HUES48 (cell line): ENCODE measurements around the gene PLS1.

Experiments
- H3K27ac ChIP-seq: one replicate; pipeline ENCODE4 v1.7.0; 2013; ENCODE audit warnings: low read depth, low read length, inconsistent platforms
- H3K27me3 ChIP-seq: 2 replicates; pipeline ENCODE4 v1.6.1; 2013; ENCODE audit warnings: mild to moderate bottlenecking, low read length; ENCODE audit not compliant: control insufficient read depth, insufficient read depth
- H3K36me3 ChIP-seq: 2 replicates; pipeline ENCODE4 v1.6.1; 2013; ENCODE audit warnings: low read length; ENCODE audit not compliant: control insufficient read depth, insufficient read depth
- H3K4me1 ChIP-seq: 2 replicates; pipeline ENCODE4 v1.6.1; 2013; ENCODE audit warnings: mild to moderate bottlenecking, low read length; ENCODE audit not compliant: control insufficient read depth, insufficient read depth
- H3K4me3 ChIP-seq: 2 replicates; pipeline ENCODE4 v1.5.1; 2013; ENCODE audit warnings: mild to moderate bottlenecking, low read depth, low read length
- H3K9ac ChIP-seq: 2 replicates; pipeline ENCODE4 v1.6.1; 2013; ENCODE audit warnings: mild to moderate bottlenecking, low read depth, low read length, moderate library complexity
- H3K9me3 ChIP-seq: 2 replicates; pipeline ENCODE4 v1.6.1; 2013; ENCODE audit warnings: low read length; ENCODE audit not compliant: control insufficient read depth, insufficient read depth

The PLS1 gene

GRCh38 chr3:142638291-142638690, 42.1 kb downstream of the PLS1 start:
- no peak overlapping the region for H3K27ac ChIP-seq
- H3K4me1 ChIP-seq, result peaks cover 4% of the 10 kb centered on the region; the same call in 1 of the 2 replicates
- no peaks in the 10 kb centered on the region for H3K9me3 ChIP-seq
- no peak overlapping the region for H3K4me3 ChIP-seq
- no peaks in the 10 kb centered on the region for H3K36me3 ChIP-seq
- no peaks in the 10 kb centered on the region for H3K27me3 ChIP-seq
- no peak overlapping the region for H3K9ac ChIP-seq

- Histone ChIP-seq H3K27me3 (no peaks in the 10 kb centered on the region), H3K9me3 (no peaks in the 10 kb centered on the region), H3K9ac (no peak overlapping the region), H3K4me3 (no peak overlapping the region), H3K27ac (no peak overlapping the region), H3K4me1 (peaks cover 14% of the 10 kb centered on the region), H3K36me3 (no peaks in the 10 kb centered on the region)
Observed at GRCh38 chr3:142641504-142641903, 45.3 kb downstream of the PLS1 start.

- Histone ChIP-seq H3K36me3 (no peaks in the 10 kb centered on the region), H3K9ac (no peak overlapping the region), H3K27me3 (no peaks in the 10 kb centered on the region), H3K27ac (no peak overlapping the region), H3K4me1 (peaks cover 14% of the 10 kb centered on the region), H3K4me3 (no peak overlapping the region), H3K9me3 (no peaks in the 10 kb centered on the region)
Observed at GRCh38 chr3:142642956-142643355, 46.8 kb downstream of the PLS1 start.

GRCh38 chr3:142644502-142644901, 48.3 kb downstream of the PLS1 start:
- Histone ChIP-seq H3K9ac (no peak overlapping the region), H3K27ac (peak overlapping the region; percentile 13), H3K4me1 (peaks cover 14% of the 10 kb centered on the region), H3K36me3 (no peaks in the 10 kb centered on the region), H3K27me3 (no peaks in the 10 kb centered on the region), H3K9me3 (no peaks in the 10 kb centered on the region), H3K4me3 (no peak overlapping the region)

- H3K36me3 ChIP-seq, result no peaks in the 10 kb centered on the region
- H3K27me3 ChIP-seq, result no peaks in the 10 kb centered on the region
- H3K4me1 ChIP-seq, result peaks cover 14% of the 10 kb centered on the region
- H3K27ac ChIP-seq, result peak overlapping the region; percentile 57
- H3K4me3 ChIP-seq, result no peak overlapping the region
- no peaks in the 10 kb centered on the region for H3K9me3 ChIP-seq
- no peak overlapping the region for H3K9ac ChIP-seq
Observed at GRCh38 chr3:142645236-142645793, 49.1 kb downstream of the PLS1 start.

- H3K4me1 ChIP-seq, result peaks cover 14% of the 10 kb centered on the region
- no peaks in the 10 kb centered on the region for H3K27me3 ChIP-seq
- H3K4me3 ChIP-seq, result no peak overlapping the region
- peak overlapping the region; percentile 57 for H3K27ac ChIP-seq
- H3K9me3 ChIP-seq, result no peaks in the 10 kb centered on the region
- no peaks in the 10 kb centered on the region for H3K36me3 ChIP-seq
- H3K9ac ChIP-seq, result no peak overlapping the region
Observed at GRCh38 chr3:142646020-142646785, 50.0 kb downstream of the PLS1 start.

GRCh38 chr3:142647856-142648255, 51.7 kb downstream of the PLS1 start:
- Histone ChIP-seq H3K4me1 (peaks cover 16% of the 10 kb centered on the region), H3K4me3 (no peak overlapping the region), H3K9ac (no peak overlapping the region), H3K9me3 (no peaks in the 10 kb centered on the region), H3K36me3 (no peaks in the 10 kb centered on the region), H3K27me3 (no peaks in the 10 kb centered on the region), H3K27ac (no peak overlapping the region)

- H3K9ac ChIP-seq, result no peak overlapping the region
- H3K4me3 ChIP-seq, result no peak overlapping the region
- no peak overlapping the region for H3K27ac ChIP-seq
- H3K9me3 ChIP-seq, result no peaks in the 10 kb centered on the region
- no peaks in the 10 kb centered on the region for H3K27me3 ChIP-seq
- H3K36me3 ChIP-seq, result no peaks in the 10 kb centered on the region
- peaks cover 17% of the 10 kb centered on the region for H3K4me1 ChIP-seq
Observed at GRCh38 chr3:142648950-142649349, 52.8 kb downstream of the PLS1 start.

- Histone ChIP-seq H3K4me3 (no peak overlapping the region), H3K9ac (no peak overlapping the region), H3K27ac (no peak overlapping the region)
Observed at GRCh38 chr3:142650001-142650693, 54.0 kb downstream of the PLS1 start.

GRCh38 chr3:142651711-142652110, 55.5 kb downstream of the PLS1 start:
- Histone ChIP-seq H3K27ac (no peak overlapping the region), H3K36me3 (no peaks in the 10 kb centered on the region), H3K9ac (no peak overlapping the region), H3K4me3 (no peak overlapping the region), H3K27me3 (no peaks in the 10 kb centered on the region), H3K9me3 (no peaks in the 10 kb centered on the region), H3K4me1 (peaks cover 7% of the 10 kb centered on the region; the same call in 1 of the 2 replicates)

More at GRCh38 chr3:142650001-142650693, 54.0 kb downstream of the PLS1 start:
- no peaks in the 10 kb centered on the region for H3K36me3 ChIP-seq
- H3K9me3 ChIP-seq, result no peaks in the 10 kb centered on the region
- no peaks in the 10 kb centered on the region for H3K27me3 ChIP-seq
- H3K4me1 ChIP-seq, result peaks cover 11% of the 10 kb centered on the region

GRCh38 chr3:142652826-142653292, 56.7 kb downstream of the PLS1 start:
- Histone ChIP-seq H3K4me3 (no peak overlapping the region), H3K9me3 (no peaks in the 10 kb centered on the region), H3K4me1 (peaks cover 7% of the 10 kb centered on the region; the same call in 1 of the 2 replicates), H3K36me3 (no peaks in the 10 kb centered on the region), H3K27ac (no peak overlapping the region), H3K27me3 (no peaks in the 10 kb centered on the region), H3K9ac (no peak overlapping the region)
